Measurements from ENCODE around the gene WNT7A.

Gene WNT7A

GRCh38 chr3:13898346-13898745 lies 18.5 kb upstream of the WNT7A start:
- no peak for TF ChIP-seq TAF1 (IDR thresholded peaks at IDR 0.05; ENCODE audit: borderline replicate concordance, insufficient read depth, low read length)
- no peak for TF ChIP-seq REST (IDR thresholded peaks at IDR 0.05; ENCODE audit: insufficient read depth in 1 of 2, low read depth in 2 of 2, low read length in 2 of 2)
- TF ChIP-seq SIN3A (IDR thresholded peaks at IDR 0.05; ENCODE audit: borderline replicate concordance, insufficient read depth, low read length): no peak
- no peak for TF ChIP-seq FOXP2 (optimal IDR thresholded peaks at IDR 0.05; ENCODE audit: borderline replicate concordance, extremely low read depth, extremely low read length, insufficient read depth)
- no peak for TF ChIP-seq POLR2AphosphoS5 (IDR thresholded peaks at IDR 0.05; ENCODE audit: low read depth, low read length)

- TF ChIP-seq REST (IDR thresholded peaks at IDR 0.05; ENCODE audit: insufficient read depth in 1 of 2, low read depth in 2 of 2, low read length in 2 of 2): no peak
- no peak for TF ChIP-seq POLR2AphosphoS5 (IDR thresholded peaks at IDR 0.05; ENCODE audit: low read depth, low read length)
- TF ChIP-seq SIN3A (IDR thresholded peaks at IDR 0.05; ENCODE audit: borderline replicate concordance, insufficient read depth, low read length): no peak
- TF ChIP-seq FOXP2 (optimal IDR thresholded peaks at IDR 0.05; ENCODE audit: borderline replicate concordance, extremely low read depth, extremely low read length, insufficient read depth): no peak
- no peak for TF ChIP-seq TAF1 (IDR thresholded peaks at IDR 0.05; ENCODE audit: borderline replicate concordance, insufficient read depth, low read length)
These were observed 16.7 kb upstream of the WNT7A start for GRCh38 chr3:13896473-13897154.

GRCh38 chr3:13895155-13896105 lies 15.6 kb upstream of the WNT7A start:
- TF ChIP-seq SIN3A (IDR thresholded peaks at IDR 0.05; ENCODE audit: borderline replicate concordance, insufficient read depth, low read length) (no peak), TAF1 (IDR thresholded peaks at IDR 0.05; ENCODE audit: borderline replicate concordance, insufficient read depth, low read length) (no peak), FOXP2 (optimal IDR thresholded peaks at IDR 0.05; ENCODE audit: borderline replicate concordance, extremely low read depth, extremely low read length, insufficient read depth) (no peak), POLR2AphosphoS5 (IDR thresholded peaks at IDR 0.05; ENCODE audit: low read depth, low read length) (no peak), REST (IDR thresholded peaks at IDR 0.05; ENCODE audit: insufficient read depth in 1 of 2, low read depth in 2 of 2, low read length in 2 of 2) (no peak)

- TF ChIP-seq FOXP2 (optimal IDR thresholded peaks at IDR 0.05; ENCODE audit: borderline replicate concordance, extremely low read depth, extremely low read length, insufficient read depth) (no peak), REST (IDR thresholded peaks at IDR 0.05; ENCODE audit: insufficient read depth in 1 of 2, low read depth in 2 of 2, low read length in 2 of 2) (no peak), TAF1 (IDR thresholded peaks at IDR 0.05; ENCODE audit: borderline replicate concordance, insufficient read depth, low read length) (no peak), SIN3A (IDR thresholded peaks at IDR 0.05; ENCODE audit: borderline replicate concordance, insufficient read depth, low read length) (no peak), POLR2AphosphoS5 (IDR thresholded peaks at IDR 0.05; ENCODE audit: low read depth, low read length) (no peak)
These were observed 14.9 kb upstream of the WNT7A start for GRCh38 chr3:13894807-13895154.

Measured in PFSK-1 (cell line).